Measurements from ENCODE around the gene GBA3.

Gene GBA3

GRCh38 chr4:22764183-22764582 is 71.4 kb downstream of the GBA3 start:
- no peak for ATAC-seq
- TF ChIP-seq OSR1 (CRISPR knock-in tag; IDR thresholded peaks at IDR 0.05) = no peak
- no peak for TF ChIP-seq ZNF565 (CRISPR knock-in tag; conservative IDR thresholded peaks at IDR 0.05; ENCODE audit: low read depth)
- TF ChIP-seq TSHZ2 (CRISPR knock-in tag; IDR thresholded peaks at IDR 0.05) = no peak
- no peak for TF ChIP-seq ZC3H10 (CRISPR knock-in tag; IDR thresholded peaks at IDR 0.05)

DNA sequence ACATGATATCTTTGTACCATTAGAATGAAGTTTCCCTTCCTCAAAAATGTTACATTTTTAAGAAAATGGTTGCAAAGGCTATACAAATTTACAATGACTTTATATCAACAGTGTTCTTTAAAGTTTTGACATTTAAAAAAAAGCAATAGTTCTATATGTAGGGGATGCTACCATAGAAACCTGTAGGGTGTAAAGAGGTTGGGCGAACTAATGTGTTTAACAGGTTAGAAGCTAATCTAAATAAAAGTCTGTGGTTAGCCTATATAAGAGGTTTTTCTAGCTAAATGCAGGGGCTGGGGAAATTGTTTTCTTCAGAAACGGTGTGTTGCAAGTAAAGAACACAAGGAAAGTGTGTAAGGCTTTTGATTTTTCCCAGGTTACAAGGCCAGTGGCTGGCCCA is 73.3 kb downstream of the GBA3 start:
- no peak for ATAC-seq
- TF ChIP-seq SNAI2 (CRISPR knock-in tag; IDR thresholded peaks at IDR 0.05) (no peak), ZFP3 (CRISPR knock-in tag; IDR thresholded peaks at IDR 0.05) (no peak), ZNF8 (CRISPR knock-in tag; IDR thresholded peaks at IDR 0.05) (no peak), ISL1 (CRISPR knock-in tag; IDR thresholded peaks at IDR 0.05) (no peak), CREB5 (CRISPR knock-in tag; IDR thresholded peaks at IDR 0.05; ENCODE audit: low read depth) (no peak), PPARA (CRISPR knock-in tag; IDR thresholded peaks at IDR 0.05; ENCODE audit: borderline replicate concordance) (no peak)

GRCh38 chr4:22778547-22779163 is 85.9 kb downstream of the GBA3 start:
- TF ChIP-seq TSHZ2 (CRISPR knock-in tag; IDR thresholded peaks at IDR 0.05) (no peak), CSRNP3 (CRISPR knock-in tag; IDR thresholded peaks at IDR 0.05) (no peak)
- no peak for ATAC-seq

- no peak for ATAC-seq
- no peak for TF ChIP-seq ZFP30 (CRISPR knock-in tag; IDR thresholded peaks at IDR 0.05)
- no peak for TF ChIP-seq ISL1 (CRISPR knock-in tag; IDR thresholded peaks at IDR 0.05)
- no peak for TF ChIP-seq SNAI2 (CRISPR knock-in tag; IDR thresholded peaks at IDR 0.05)
Observed at GRCh38 chr4:22780317-22780716, 87.6 kb downstream of the GBA3 start.

DNA sequence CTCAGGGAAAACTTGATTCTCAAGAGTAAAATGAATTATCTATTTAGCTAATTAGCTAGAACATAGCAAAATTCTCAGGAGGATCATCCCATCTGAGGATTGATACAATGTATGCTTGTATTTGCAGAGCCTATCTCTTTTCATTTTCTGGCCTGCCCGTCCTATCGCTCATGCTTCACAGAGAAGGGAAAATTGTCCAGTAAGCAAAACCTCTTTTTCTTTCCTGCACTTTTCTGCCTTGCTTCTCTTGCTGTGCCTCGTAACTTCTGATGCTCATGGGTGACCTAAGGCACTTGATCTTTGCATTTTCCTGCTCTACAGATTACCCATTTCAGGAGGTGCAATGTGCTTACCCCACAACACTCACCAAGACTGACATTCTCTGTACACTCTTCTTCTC is 88.1 kb downstream of the GBA3 start:
- no peak for ATAC-seq
- TF ChIP-seq ZFP3 (CRISPR knock-in tag; IDR thresholded peaks at IDR 0.05) (no peak), TOX (CRISPR knock-in tag; IDR thresholded peaks at IDR 0.05; ENCODE audit: borderline replicate concordance) (no peak), TCF4 (CRISPR knock-in tag; IDR thresholded peaks at IDR 0.05; ENCODE audit: borderline replicate concordance) (no peak), RARB (CRISPR knock-in tag; IDR thresholded peaks at IDR 0.05) (no peak), GLIS3 (CRISPR knock-in tag; IDR thresholded peaks at IDR 0.05) (no peak), CSRNP3 (CRISPR knock-in tag; IDR thresholded peaks at IDR 0.05) (no peak), PATZ1 (CRISPR knock-in tag; IDR thresholded peaks at IDR 0.05; ENCODE audit: borderline replicate concordance) (no peak), CSDC2 (CRISPR knock-in tag; IDR thresholded peaks at IDR 0.05) (no peak), BACH2 (CRISPR knock-in tag; IDR thresholded peaks at IDR 0.05; ENCODE audit: borderline replicate concordance) (no peak), SNAI2 (CRISPR knock-in tag; IDR thresholded peaks at IDR 0.05) (no peak), OSR1 (CRISPR knock-in tag; IDR thresholded peaks at IDR 0.05) (no peak), TSHZ2 (CRISPR knock-in tag; IDR thresholded peaks at IDR 0.05) (no peak), PPARA (CRISPR knock-in tag; IDR thresholded peaks at IDR 0.05; ENCODE audit: borderline replicate concordance) (no peak)

Measured in SK-N-SH treated with all-trans-retinoic acid at 6 μM for 48 hours (cell line).